SK-N-SH (cell line): ENCODE data around the gene SLIT1. TPM values are rescaled to one million over a fixed set of nuclear protein-coding genes. Genes with fewer than 3 reads are reported as not detected.
A peak's percentile ranks its signal among the peaks of the same experiment; 100 is the strongest.

Source experiments
- CTCF ChIA-PET: fragments of 300-600, 350-600 bp; formaldehyde crosslinking; extraction: SDS; loops from one replicate; lab custom pipeline; 2021; lab: Yijun Ruan, JAX
- POLR2A ChIA-PET: fragments of 350-600 bp; sonication (Branson Sonifier 250); formaldehyde crosslinking; extraction: SDS; loops from one replicate; lab custom pipeline; 2020; ENCODE audit warnings: antibody characterized with exemption, inconsistent platforms; lab: Yijun Ruan, JAX
- DNase-seq: peaks from one replicate; pipeline ENCODE4 v3.0.0; 2012
- H2AFZ ChIP-seq: fragments of 200-600 bp; sonication (generic); 2 replicates; pipeline ENCODE4 v1.8.1; 2016; ENCODE audit warnings: antibody characterized with exemption, mild to moderate bottlenecking, low read depth
- H3F3A ChIP-seq: fragments of 200-600 bp; sonication (generic); replicated peaks from 2 replicates; pipeline ENCODE3; 2016; ENCODE audit warnings: antibody characterized with exemption, mild to moderate bottlenecking; ENCODE audit not compliant: insufficient read depth
- H3K27ac ChIP-seq, 2 experiments: fragments of 200-500 bp in 1 of 2; fragments of 200-600 bp in 1 of 2; sonication (Bioruptor generic) in 1 of 2; sonication (generic), shearing (Covaris generic) in 1 of 2; 2 replicates each; pipeline versions ENCODE4 v1.5.1 to v1.6.1; 2014 to 2016; ENCODE audit warnings: low read depth in 2 of 2, inconsistent platforms in 1 of 2, low read length in 1 of 2, mild to moderate bottlenecking in 1 of 2, mixed read lengths in 1 of 2
- H3K27me3 ChIP-seq: fragments of 200-600 bp; sonication (generic), shearing (Covaris generic); 2 replicates; pipeline ENCODE4 v1.6.1; 2016; ENCODE audit warnings: mixed run types; ENCODE audit not compliant: insufficient read depth
- H3K36me3 ChIP-seq, 2 experiments: fragments of 200-500 bp in 1 of 2; fragments of 200-600 bp in 1 of 2; sonication (Bioruptor generic) in 1 of 2; sonication (generic) in 1 of 2; replicated peaks in 1 of 2; 2 replicates each; pipeline versions ENCODE3 to v1.5.1; 2014 to 2016; ENCODE audit warnings: low read length in 1 of 2, mild to moderate bottlenecking in 1 of 2; ENCODE audit not compliant: insufficient read depth in 2 of 2, control insufficient read depth in 1 of 2
- H3K4me1 ChIP-seq, 2 experiments: fragments of 200-500 bp in 1 of 2; fragments of 200-600 bp in 1 of 2; sonication (Bioruptor generic) in 1 of 2; sonication (generic), shearing (Covaris generic) in 1 of 2; 2 replicates each; pipeline versions ENCODE4 v1.5.1 to v1.6.1; 2014 to 2016; ENCODE audit warnings: low read depth in 1 of 2, low read length in 1 of 2, mixed run types in 1 of 2; ENCODE audit not compliant: insufficient read depth in 2 of 2, control insufficient read depth in 1 of 2
- H3K4me2 ChIP-seq: fragments of 200-600 bp; sonication (generic), shearing (Covaris generic); 2 replicates; pipeline ENCODE4 v1.6.1; 2017; ENCODE audit warnings: mixed run types
- H3K4me3 ChIP-seq, 2 experiments: fragments of 200-500 bp in 1 of 2; fragments of 200-600 bp in 1 of 2; sonication (Bioruptor generic) in 1 of 2; sonication (generic), shearing (Covaris generic) in 1 of 2; 2 replicates each; pipeline versions ENCODE4 v1.5.1 to v1.8.1; 2014 to 2016; ENCODE audit warnings: low read depth in 2 of 2, inconsistent platforms in 1 of 2, low read length in 1 of 2, mild to moderate bottlenecking in 1 of 2, mixed read lengths in 1 of 2, moderate library complexity in 1 of 2
- H3K79me2 ChIP-seq: fragments of 200-600 bp; sonication (generic); 2 replicates; pipeline ENCODE4 v1.8.1; 2017; ENCODE audit warnings: mild to moderate bottlenecking; ENCODE audit not compliant: insufficient read depth
- H3K9ac ChIP-seq: fragments of 200-600 bp; sonication (generic); 2 replicates; pipeline ENCODE4 v1.6.1; 2017; ENCODE audit warnings: mixed run types
- H3K9me2 ChIP-seq: fragments of 200-600 bp; sonication (generic); 2 replicates; pipeline ENCODE4 v1.6.1; 2017; ENCODE audit warnings: mixed run types
- H3K9me3 ChIP-seq: fragments of 200-600 bp; sonication (generic); 2 replicates; pipeline ENCODE4 v1.6.1; 2017; ENCODE audit warnings: mixed run types, mild to moderate bottlenecking, moderate library complexity
- H4K20me1 ChIP-seq: fragments of 200-600 bp; sonication (generic); 2 replicates; pipeline ENCODE4 v1.6.1; 2017; ENCODE audit warnings: mild to moderate bottlenecking, mixed run types; ENCODE audit not compliant: insufficient read depth
- CHD2 ChIP-seq: fragments of 150-350 bp; IDR thresholded peaks from 2 replicates; pipeline ENCODE4 v1.6.1; 2018; ENCODE audit warnings: low read length; ENCODE audit not compliant: partially characterized antibody
- ELF1 ChIP-seq: IDR thresholded peaks from 2 replicates; pipeline ENCODE4 v1.4.0; 2012
- FOXJ3 ChIP-seq: sonication (generic); formaldehyde crosslinking; IDR thresholded peaks from 2 replicates; pipeline ENCODE4 v1.5.1; 2020; ENCODE audit warnings: mild to moderate bottlenecking, missing genetic modification reagents
- FOXM1 ChIP-seq: IDR thresholded peaks from 2 replicates; pipeline ENCODE4 v1.4.0; 2012; ENCODE audit warnings: low read depth, mild to moderate bottlenecking
- GABPA ChIP-seq: IDR thresholded peaks from 2 replicates; pipeline ENCODE4 v1.4.0; 2012; ENCODE audit warnings: low read depth, mild to moderate bottlenecking
- GATA2 ChIP-seq: sonication (generic); formaldehyde crosslinking; IDR thresholded peaks from 2 replicates; pipeline ENCODE4 v1.5.0; 2020; ENCODE audit warnings: mild to moderate bottlenecking, missing genetic modification reagents
- IRF3 ChIP-seq: fragments of 150-350 bp; IDR thresholded peaks from 2 replicates; pipeline ENCODE4 v1.6.1; 2016; ENCODE audit warnings: mild to moderate bottlenecking, low read depth, low read length
- MAX ChIP-seq: IDR thresholded peaks from 2 replicates; pipeline ENCODE4 v1.4.0; 2012; ENCODE audit warnings: low read depth
- MEF2A ChIP-seq: IDR thresholded peaks from 2 replicates; pipeline ENCODE4 v1.4.0; 2012; ENCODE audit warnings: low read depth, borderline replicate concordance
- NRF1 ChIP-seq: IDR thresholded peaks from 2 replicates; pipeline ENCODE4 v1.6.1; 2012; ENCODE audit warnings: low read depth, mild to moderate bottlenecking, low read length
- PBX3 ChIP-seq: IDR thresholded peaks from 2 replicates; pipeline ENCODE4; 2012
- RAD21 ChIP-seq: IDR thresholded peaks from 2 replicates; pipeline ENCODE4 v1.6.1; 2012; ENCODE audit warnings: mild to moderate bottlenecking, low read length
- RCOR1 ChIP-seq: fragments of 150-350 bp; IDR thresholded peaks from 2 replicates; pipeline ENCODE4 v1.6.1; 2017; ENCODE audit warnings: antibody characterized with exemption, low read length
- RFX5 ChIP-seq: IDR thresholded peaks from 2 replicates; pipeline ENCODE4 v1.6.1; 2012; ENCODE audit warnings: mild to moderate bottlenecking, improper control_type of control experiment, low read length
- RXRA ChIP-seq: IDR thresholded peaks from 2 replicates; pipeline ENCODE4 v1.4.0; 2012; ENCODE audit warnings: low read depth, mild to moderate bottlenecking, borderline replicate concordance
- TEAD4 ChIP-seq: IDR thresholded peaks from 2 replicates; pipeline ENCODE4 v1.4.0; 2012; ENCODE audit warnings: mild to moderate bottlenecking, borderline replicate concordance; ENCODE audit not compliant: insufficient read depth
- USF1 ChIP-seq: IDR thresholded peaks from 2 replicates; pipeline ENCODE4 v1.4.0; 2012; ENCODE audit warnings: low read depth, borderline replicate concordance
- ZBTB33 ChIP-seq: IDR thresholded peaks from 2 replicates; pipeline ENCODE4 v1.4.0; 2012; ENCODE audit warnings: low read depth, borderline replicate concordance
- WGBS: methylation state at CpG from one replicate; pipeline ENCODE4 v1.1.6; 2017; ENCODE audit warnings: low lambda C conversion rate; 5-methylcytosine and 5-hydroxymethylcytosine counted together
- polyA plus RNA-seq, 3 experiments: library from polyadenylated mRNA; depleted of rRNA; stranded (reverse); fragments of >200 nt; gene quantifications; 2 replicates each; pipeline ENCODE4 v1.2.3, GENCODE V29; 2012

Gene SLIT1
- polyA plus RNA-seq, 1 of the 3 experiments (the other 2 are of a cell fraction), result 0.05 TPM

GRCh38 chr10:97222326-97222961 is 36.7 kb upstream of the SLIT1 start:
- H4K20me1 ChIP-seq, result no peaks in the 10 kb centered on the region
- H3K36me3 ChIP-seq, result peaks cover 0 to 7% of the 10 kb centered on the region in 2 experiments
- 0 out of 2 replicates have a peak, but pooled peaks have one; percentile 11 for TF ChIP-seq RAD21
- no peak for TF ChIP-seq NRF1
- TF ChIP-seq ELF1, result no peak
- H3F3A ChIP-seq, result peaks cover 18% of the 10 kb centered on the region
- no peak overlapping the region for H3K27ac ChIP-seq
- WGBS, result 90% methylated on average over 6 of the region's 6 CpGs
- ChIA-PET POLR2A (no interaction called here), CTCF (interaction anchor here (1.4 to 11.2 kb wide), 4 partner anchors 12 to 185 kb away, joined by 7 to 89 read pairs (median 50); no protein-coding TSS in a partner anchor)
- no peak overlapping the region for H3K9ac ChIP-seq
- no peak overlapping the region for H3K4me3 ChIP-seq
- H3K4me2 ChIP-seq, result no peak overlapping the region
- no peaks in the 10 kb centered on the region for H3K9me2 ChIP-seq
- no peaks in the 10 kb centered on the region for H3K79me2 ChIP-seq
- H3K4me1 ChIP-seq, result peaks cover 6 to 12% of the 10 kb centered on the region in 2 experiments; a peak in 3 of 4 replicates
- no peaks in the 10 kb centered on the region for H3K9me3 ChIP-seq
- H2AFZ ChIP-seq, result no peak overlapping the region
- peak; percentile 46 for DNase-seq
- no peaks in the 10 kb centered on the region for H3K27me3 ChIP-seq

- 92% methylated on average over 3 of the region's 3 CpGs for WGBS
- POLR2A ChIA-PET, result interaction anchor here (0.6 kb wide), 1 partner anchor 579 kb away, joined by 3 read pairs; no protein-coding TSS in a partner anchor
- no peaks in the 10 kb centered on the region for H4K20me1 ChIP-seq
- H3K4me2 ChIP-seq, result no peak overlapping the region
- no peak overlapping the region for H3K4me3 ChIP-seq
- H3K9ac ChIP-seq, result no peak overlapping the region
- no peaks in the 10 kb centered on the region for H3K9me2 ChIP-seq
- H3K27ac ChIP-seq, result no peak overlapping the region
- H3K36me3 ChIP-seq, result peaks cover 0 to 4% of the 10 kb centered on the region in 2 experiments
- peaks cover 21% of the 10 kb centered on the region for H3F3A ChIP-seq
- H3K9me3 ChIP-seq, result no peaks in the 10 kb centered on the region
- peaks cover 10 to 12% of the 10 kb centered on the region in 2 experiments; a peak in 3 of 4 replicates for H3K4me1 ChIP-seq
- H3K27me3 ChIP-seq, result no peaks in the 10 kb centered on the region
- no peak for DNase-seq
- CTCF ChIA-PET, result interaction anchor here (0.9 to 18.4 kb wide), 8 partner anchors 11 to 195 kb away, joined by 3 to 460 read pairs (median 26); partner anchors contain the start of gene SLIT1
- H3K79me2 ChIP-seq, result no peaks in the 10 kb centered on the region
- no peak overlapping the region for H2AFZ ChIP-seq
- TF ChIP-seq USF1 (no peak), PBX3 (no peak), ZBTB33 (no peak), CHD2 (no peak), RFX5 (no peak), FOXM1 (no peak), IRF3 (no peak), RXRA (no peak), TEAD4 (no peak), NRF1 (no peak), GABPA (no peak), FOXJ3 (CRISPR knock-in tag) (no peak), ELF1 (no peak), RCOR1 (no peak), MEF2A (no peak), GATA2 (CRISPR knock-in tag) (no peak), MAX (no peak)
Observed at GRCh38 chr10:97220355-97220754, 34.6 kb upstream of the SLIT1 start.
